ENCODE results near the gene KCNQ5.

The KCNQ5 gene

GRCh38 chr6:72738091-72738490 is 116.2 kb downstream of the KCNQ5 start:
- DNase-seq = no peak
- Histone ChIP-seq H3K4me3 (ENCODE audit: low read depth, low read length) (no peak overlapping the region), H3K27ac (no peak overlapping the region), H3K36me3 (no peaks in the 10 kb centered on the region), H3K27me3 (ENCODE audit: insufficient read depth, low read depth, severe bottlenecking) (no peaks in the 10 kb centered on the region), H3K9me3 (ENCODE audit: severe bottlenecking) (no peaks in the 10 kb centered on the region)
- no peak for TF ChIP-seq CTCF (IDR thresholded peaks at IDR 0.05; ENCODE audit: low read depth, low read length)

GRCh38 chr6:72739368-72739779 is 117.5 kb downstream of the KCNQ5 start:
- H3K4me3 ChIP-seq (ENCODE audit: low read depth, low read length) = no peak overlapping the region
- H3K27ac ChIP-seq = peak overlapping the region; percentile 31; the same call in 1 of the 2 replicates
- no peaks in the 10 kb centered on the region for H3K9me3 ChIP-seq (ENCODE audit: severe bottlenecking)
- no peaks in the 10 kb centered on the region for H3K36me3 ChIP-seq
- no peaks in the 10 kb centered on the region for H3K27me3 ChIP-seq (ENCODE audit: insufficient read depth, low read depth, severe bottlenecking)
- no peak for DNase-seq
- no peak for TF ChIP-seq CTCF (IDR thresholded peaks at IDR 0.05; ENCODE audit: low read depth, low read length)

DNA sequence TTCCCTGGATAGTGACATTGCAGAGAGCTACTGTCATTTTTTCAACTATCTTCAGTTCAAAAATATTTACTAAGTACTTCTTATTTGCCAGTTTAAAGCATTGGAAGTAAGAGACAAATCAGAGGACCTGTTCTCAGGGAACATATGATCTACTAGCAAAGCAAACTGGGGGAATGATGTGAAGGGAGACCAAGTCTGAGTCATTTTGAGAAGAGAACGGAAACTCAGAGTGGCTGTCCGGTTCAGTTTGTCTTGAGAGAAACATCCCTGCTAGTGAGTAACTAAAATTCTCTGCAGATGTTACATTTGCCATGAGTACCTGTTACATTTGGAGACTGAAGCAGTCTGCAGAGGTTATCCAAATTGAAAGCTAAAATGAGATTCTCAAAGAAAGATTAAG is 118.3 kb downstream of the KCNQ5 start:
- Histone ChIP-seq H3K9me3 (ENCODE audit: severe bottlenecking) (no peaks in the 10 kb centered on the region), H3K27me3 (ENCODE audit: insufficient read depth, low read depth, severe bottlenecking) (no peaks in the 10 kb centered on the region), H3K27ac (no peak overlapping the region), H3K36me3 (no peaks in the 10 kb centered on the region), H3K4me3 (ENCODE audit: low read depth, low read length) (no peak overlapping the region)
- DNase-seq = no peak
- TF ChIP-seq CTCF (IDR thresholded peaks at IDR 0.05; ENCODE audit: low read depth, low read length) = no peak

- DNase-seq = no peak
These were observed 119.2 kb downstream of the KCNQ5 start for GRCh38 chr6:72741083-72741482.

GRCh38 chr6:72742001-72742673 is 120.3 kb downstream of the KCNQ5 start:
- no peak for TF ChIP-seq CTCF (IDR thresholded peaks at IDR 0.05; ENCODE audit: low read depth, low read length)
- Histone ChIP-seq H3K4me3 (ENCODE audit: low read depth, low read length) (no peak overlapping the region), H3K36me3 (no peaks in the 10 kb centered on the region), H3K27ac (no peak overlapping the region), H3K27me3 (ENCODE audit: insufficient read depth, low read depth, severe bottlenecking) (no peaks in the 10 kb centered on the region), H3K9me3 (ENCODE audit: severe bottlenecking) (no peaks in the 10 kb centered on the region)
- no peak for DNase-seq

More at GRCh38 chr6:72741083-72741482, 119.2 kb downstream of the KCNQ5 start:
- no peak overlapping the region for H3K27ac ChIP-seq
- TF ChIP-seq CTCF (IDR thresholded peaks at IDR 0.05; ENCODE audit: low read depth, low read length) = no peak
- no peaks in the 10 kb centered on the region for H3K36me3 ChIP-seq
- H3K9me3 ChIP-seq (ENCODE audit: severe bottlenecking) = no peaks in the 10 kb centered on the region
- H3K27me3 ChIP-seq (ENCODE audit: insufficient read depth, low read depth, severe bottlenecking) = no peaks in the 10 kb centered on the region
- H3K4me3 ChIP-seq (ENCODE audit: low read depth, low read length) = no peak overlapping the region

- no peak overlapping the region for H3K4me3 ChIP-seq (ENCODE audit: low read depth, low read length)
- no peaks in the 10 kb centered on the region for H3K36me3 ChIP-seq
- no peak for DNase-seq
- H3K9me3 ChIP-seq (ENCODE audit: severe bottlenecking) = no peaks in the 10 kb centered on the region
- H3K27me3 ChIP-seq (ENCODE audit: insufficient read depth, low read depth, severe bottlenecking) = no peaks in the 10 kb centered on the region
- no peak overlapping the region for H3K27ac ChIP-seq
- no peak for TF ChIP-seq CTCF (IDR thresholded peaks at IDR 0.05; ENCODE audit: low read depth, low read length)
These were observed 124.4 kb downstream of the KCNQ5 start for GRCh38 chr6:72746276-72746675.
